Liver (tissue), 9 donors: ENCODE data around the gene ZER1. TPM values are rescaled to one million over a fixed set of nuclear protein-coding genes. Genes with fewer than 3 reads are reported as not detected.
A peak's percentile ranks its signal among the peaks of the same experiment; 100 is the strongest.

ENCODE experiments used
- DNase-seq: peaks from one replicate; pipeline ENCODE4 v3.0.0-alpha.2; 2017; ENCODE audit warnings: low spot score
- H3K27ac ChIP-seq, 2 donors: one replicate each; pipeline ENCODE4 v1.7.0; 2013; ENCODE audit warnings: inconsistent platforms in 2 of 2, low read length in 2 of 2, control low read depth in 1 of 2, low read depth in 1 of 2, mild to moderate bottlenecking in 1 of 2
- H3K27me3 ChIP-seq, 4 donors: one replicate each; pipeline versions ENCODE4 v1.6.1 to v1.7.0; 2013; ENCODE audit warnings: low read length in 3 of 4, inconsistent platforms in 1 of 4, mild to moderate bottlenecking in 1 of 4, moderate library complexity in 1 of 4; ENCODE audit not compliant: control insufficient read depth in 4 of 4, insufficient read depth in 4 of 4
- H3K36me3 ChIP-seq, 4 donors: one replicate each; pipeline versions ENCODE4 v1.6.1 to v1.7.0; 2013; ENCODE audit warnings: low read length in 3 of 4, mild to moderate bottlenecking in 3 of 4, low read depth in 1 of 4, moderate library complexity in 1 of 4; ENCODE audit not compliant: control insufficient read depth in 4 of 4, insufficient read depth in 3 of 4
- H3K4me1 ChIP-seq, 4 donors: one replicate each; pipeline versions ENCODE4 v1.6.1 to v1.7.0; 2013; ENCODE audit warnings: low read length in 3 of 4, mild to moderate bottlenecking in 3 of 4, moderate library complexity in 1 of 4; ENCODE audit not compliant: control insufficient read depth in 4 of 4, insufficient read depth in 4 of 4
- H3K4me3 ChIP-seq, 3 donors: one replicate each; pipeline versions ENCODE4 v1.6.1 to v1.7.0; 2013; ENCODE audit warnings: low read length in 3 of 3, control low read depth in 1 of 3, low read depth in 1 of 3, mild to moderate bottlenecking in 1 of 3
- H3K9ac ChIP-seq, 2 donors: one replicate each; pipeline ENCODE4 v1.7.0; 2013; ENCODE audit warnings: low read length in 2 of 2, mild to moderate bottlenecking in 2 of 2, moderate library complexity in 2 of 2, control low read depth in 1 of 2, low read depth in 1 of 2
- H3K9me3 ChIP-seq, 4 donors: one replicate each; pipeline versions ENCODE4 v1.6.1 to v1.7.0; 2013; ENCODE audit warnings: low read length in 3 of 4; ENCODE audit not compliant: control insufficient read depth in 4 of 4
- FOXA1 ChIP-seq: IDR thresholded peaks from 2 replicates; pipeline ENCODE4 v1.6.1; 2016; ENCODE audit warnings: antibody characterized with exemption
- FOXA2 ChIP-seq: IDR thresholded peaks from 2 replicates; pipeline ENCODE4 v1.6.1; 2016; ENCODE audit warnings: antibody characterized with exemption
- GABPA ChIP-seq, 2 donors: IDR thresholded peaks in 1 of 2; conservative IDR thresholded peaks in 1 of 2; 2 replicates each; pipeline ENCODE4 v1.6.1; 2016; ENCODE audit warnings: antibody characterized with exemption in 2 of 2, mild to moderate bottlenecking in 1 of 2, moderate library complexity in 1 of 2
- HNF4A ChIP-seq, 2 donors: conservative IDR thresholded peaks; 2 replicates each; pipeline ENCODE4 v1.6.1; 2016; ENCODE audit warnings: antibody characterized with exemption in 2 of 2, mild to moderate bottlenecking in 2 of 2
- HNF4G ChIP-seq: IDR thresholded peaks from 2 replicates; pipeline ENCODE4 v1.6.1; 2016; ENCODE audit warnings: antibody characterized with exemption
- JUND ChIP-seq, 2 donors: IDR thresholded peaks; 2 replicates each; pipeline ENCODE4 v1.6.1; 2016; ENCODE audit warnings: antibody characterized with exemption in 2 of 2
- NR2F2 ChIP-seq: IDR thresholded peaks from 2 replicates; pipeline ENCODE4 v1.6.1; 2016; ENCODE audit warnings: antibody characterized with exemption
- RAD21 ChIP-seq, 2 donors: IDR thresholded peaks; 2 replicates each; pipeline ENCODE4 v1.6.1; 2016; ENCODE audit warnings: antibody characterized with exemption in 2 of 2, mild to moderate bottlenecking in 2 of 2
- RXRA ChIP-seq, 2 donors: IDR thresholded peaks; 2 replicates each; pipeline ENCODE4 v1.6.1; 2017 to 2018; ENCODE audit warnings: antibody characterized with exemption in 2 of 2, mild to moderate bottlenecking in 1 of 2
- SP1 ChIP-seq: IDR thresholded peaks from 2 replicates; pipeline ENCODE4 v1.6.1; 2018; ENCODE audit warnings: antibody characterized with exemption, mild to moderate bottlenecking
- YY1 ChIP-seq: IDR thresholded peaks from 2 replicates; pipeline ENCODE4 v1.6.1; 2016; ENCODE audit warnings: antibody characterized with exemption, mild to moderate bottlenecking
- WGBS: extraction: QIAGEN DNeasy Blood & Tissue Kit; methylation state at CpG from one replicate; pipeline ENCODE4 v1.1.7; 2013; 5-methylcytosine and 5-hydroxymethylcytosine counted together
- polyA plus RNA-seq, 2 donors: library from polyadenylated mRNA; stranded (reverse) in 1 of 2; unstranded in 1 of 2; fragments of 200-250 nt in 1 of 2; fragments of >200 nt in 1 of 2; fragmentation: Nextera tagmentation in 1 of 2; extraction: Ambion mirVana in 1 of 2; gene quantifications; one replicate each; pipeline versions ENCODE4 v1.2.1 to v1.2.3, GENCODE V29; 2013 to 2015
- total RNA-seq, 2 donors: library from RNA; depleted of rRNA; stranded (reverse); fragments of >200 nt; gene quantifications; one replicate each; pipeline ENCODE4 v1.2.3, GENCODE V29; 2014
- TF ChIP-seq, protein P1 (sequence below): IDR thresholded peaks from 2 replicates; pipeline ENCODE4 v1.6.1; 2016; ENCODE audit warnings: antibody characterized with exemption
- TF ChIP-seq, protein P2 (sequence below): IDR thresholded peaks from 2 replicates; pipeline ENCODE4 v1.6.1; 2016; ENCODE audit warnings: antibody characterized with exemption, mild to moderate bottlenecking
- TF ChIP-seq, protein P3 (sequence below): IDR thresholded peaks from 2 replicates; pipeline ENCODE4 v1.6.1; 2016; ENCODE audit warnings: antibody characterized with exemption
- TF ChIP-seq, protein P4 (sequence below): IDR thresholded peaks from 2 replicates; pipeline ENCODE4 v1.6.1; 2016; ENCODE audit warnings: antibody characterized with exemption
- donor health status: healthy.
- donor health status: healthy.
- donor health status: healthy.
- donor health status: healthy.
- donor health status: healthy.

ZER1 gene
- total and polyA plus RNA-seq, 4 donors = 7.6 to 29.1 (median 15.8) TPM

DNA sequence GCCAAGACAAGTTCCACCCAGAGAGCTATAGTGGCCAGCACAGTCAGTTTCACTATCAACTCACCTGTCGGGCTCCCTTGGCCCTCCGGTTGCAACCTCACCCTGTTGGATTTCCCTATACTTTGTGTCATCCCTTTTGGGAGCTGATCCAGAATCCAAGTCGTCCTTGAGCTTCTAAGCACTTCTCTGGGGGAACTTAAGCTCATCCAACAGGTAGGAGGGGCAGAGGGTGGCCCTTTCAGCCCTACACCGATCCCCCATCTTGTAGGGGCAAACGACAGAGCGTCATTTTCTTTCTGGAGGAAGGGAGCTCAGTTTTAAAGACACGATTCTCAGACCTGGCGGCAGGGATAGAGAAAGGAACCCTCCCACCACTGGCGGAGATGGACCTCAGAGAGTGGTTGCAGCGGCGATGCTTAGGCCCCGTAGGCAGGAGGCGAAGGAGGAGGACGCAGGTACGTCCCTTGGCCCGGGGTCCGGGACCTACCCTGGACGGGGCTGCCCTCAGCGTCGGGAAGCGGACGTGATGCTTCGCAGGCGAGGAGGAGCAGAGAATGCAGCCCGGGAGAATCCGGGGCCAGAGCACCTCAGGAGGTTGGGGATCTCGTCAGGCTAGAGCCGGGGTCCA lies 519 bp downstream of the ZER1 start:
- peak overlapping the region; percentile 92 to 96 (median 94) for H3K4me3 ChIP-seq
- H3K27me3 ChIP-seq = no peaks in the 10 kb centered on the region
- TF ChIP-seq RXRA (IDR thresholded peaks at IDR 0.05) (no peak), HNF4G (no peak), FOXA2 (no peak), GABPA (IDR thresholded peaks at IDR 0.05 in 1 of 2, conservative IDR thresholded peaks at IDR 0.05 in 1 of 2) (no peak), HNF4A (conservative IDR thresholded peaks at IDR 0.05) (no peak), SP1 (no peak), RAD21 (IDR thresholded peaks at IDR 0.05) (no peak), YY1 (no peak), JUND (IDR thresholded peaks at IDR 0.05) (no peak)
- TF ChIP-seq, protein P1, sequence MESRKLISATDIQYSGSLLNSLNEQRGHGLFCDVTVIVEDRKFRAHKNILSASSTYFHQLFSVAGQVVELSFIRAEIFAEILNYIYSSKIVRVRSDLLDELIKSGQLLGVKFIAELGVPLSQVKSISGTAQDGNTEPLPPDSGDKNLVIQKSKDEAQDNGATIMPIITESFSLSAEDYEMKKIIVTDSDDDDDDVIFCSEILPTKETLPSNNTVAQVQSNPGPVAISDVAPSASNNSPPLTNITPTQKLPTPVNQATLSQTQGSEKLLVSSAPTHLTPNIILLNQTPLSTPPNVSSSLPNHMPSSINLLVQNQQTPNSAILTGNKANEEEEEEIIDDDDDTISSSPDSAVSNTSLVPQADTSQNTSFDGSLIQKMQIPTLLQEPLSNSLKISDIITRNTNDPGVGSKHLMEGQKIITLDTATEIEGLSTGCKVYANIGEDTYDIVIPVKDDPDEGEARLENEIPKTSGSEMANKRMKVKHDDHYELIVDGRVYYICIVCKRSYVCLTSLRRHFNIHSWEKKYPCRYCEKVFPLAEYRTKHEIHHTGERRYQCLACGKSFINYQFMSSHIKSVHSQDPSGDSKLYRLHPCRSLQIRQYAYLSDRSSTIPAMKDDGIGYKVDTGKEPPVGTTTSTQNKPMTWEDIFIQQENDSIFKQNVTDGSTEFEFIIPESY = no peak
- TF ChIP-seq, protein P2, sequence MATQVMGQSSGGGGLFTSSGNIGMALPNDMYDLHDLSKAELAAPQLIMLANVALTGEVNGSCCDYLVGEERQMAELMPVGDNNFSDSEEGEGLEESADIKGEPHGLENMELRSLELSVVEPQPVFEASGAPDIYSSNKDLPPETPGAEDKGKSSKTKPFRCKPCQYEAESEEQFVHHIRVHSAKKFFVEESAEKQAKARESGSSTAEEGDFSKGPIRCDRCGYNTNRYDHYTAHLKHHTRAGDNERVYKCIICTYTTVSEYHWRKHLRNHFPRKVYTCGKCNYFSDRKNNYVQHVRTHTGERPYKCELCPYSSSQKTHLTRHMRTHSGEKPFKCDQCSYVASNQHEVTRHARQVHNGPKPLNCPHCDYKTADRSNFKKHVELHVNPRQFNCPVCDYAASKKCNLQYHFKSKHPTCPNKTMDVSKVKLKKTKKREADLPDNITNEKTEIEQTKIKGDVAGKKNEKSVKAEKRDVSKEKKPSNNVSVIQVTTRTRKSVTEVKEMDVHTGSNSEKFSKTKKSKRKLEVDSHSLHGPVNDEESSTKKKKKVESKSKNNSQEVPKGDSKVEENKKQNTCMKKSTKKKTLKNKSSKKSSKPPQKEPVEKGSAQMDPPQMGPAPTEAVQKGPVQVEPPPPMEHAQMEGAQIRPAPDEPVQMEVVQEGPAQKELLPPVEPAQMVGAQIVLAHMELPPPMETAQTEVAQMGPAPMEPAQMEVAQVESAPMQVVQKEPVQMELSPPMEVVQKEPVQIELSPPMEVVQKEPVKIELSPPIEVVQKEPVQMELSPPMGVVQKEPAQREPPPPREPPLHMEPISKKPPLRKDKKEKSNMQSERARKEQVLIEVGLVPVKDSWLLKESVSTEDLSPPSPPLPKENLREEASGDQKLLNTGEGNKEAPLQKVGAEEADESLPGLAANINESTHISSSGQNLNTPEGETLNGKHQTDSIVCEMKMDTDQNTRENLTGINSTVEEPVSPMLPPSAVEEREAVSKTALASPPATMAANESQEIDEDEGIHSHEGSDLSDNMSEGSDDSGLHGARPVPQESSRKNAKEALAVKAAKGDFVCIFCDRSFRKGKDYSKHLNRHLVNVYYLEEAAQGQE = no peak
- TF ChIP-seq, protein P3, sequence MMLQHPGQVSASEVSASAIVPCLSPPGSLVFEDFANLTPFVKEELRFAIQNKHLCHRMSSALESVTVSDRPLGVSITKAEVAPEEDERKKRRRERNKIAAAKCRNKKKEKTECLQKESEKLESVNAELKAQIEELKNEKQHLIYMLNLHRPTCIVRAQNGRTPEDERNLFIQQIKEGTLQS = no peak
- peaks cover 3 to 44% (median 29%) of the 10 kb centered on the region in 4 donors for H3K4me1 ChIP-seq
- DNase-seq = no peak
- peaks cover 0 to 2% (median 0%) of the 10 kb centered on the region in 4 donors for H3K36me3 ChIP-seq
- H3K9ac ChIP-seq = peak overlapping the region; percentile 95 to 96
- peak overlapping the region; percentile 77 to 94 for H3K27ac ChIP-seq
- no peaks in the 10 kb centered on the region for H3K9me3 ChIP-seq
- under 1% methylated on average over 28 of the region's 28 CpGs for WGBS

DNA sequence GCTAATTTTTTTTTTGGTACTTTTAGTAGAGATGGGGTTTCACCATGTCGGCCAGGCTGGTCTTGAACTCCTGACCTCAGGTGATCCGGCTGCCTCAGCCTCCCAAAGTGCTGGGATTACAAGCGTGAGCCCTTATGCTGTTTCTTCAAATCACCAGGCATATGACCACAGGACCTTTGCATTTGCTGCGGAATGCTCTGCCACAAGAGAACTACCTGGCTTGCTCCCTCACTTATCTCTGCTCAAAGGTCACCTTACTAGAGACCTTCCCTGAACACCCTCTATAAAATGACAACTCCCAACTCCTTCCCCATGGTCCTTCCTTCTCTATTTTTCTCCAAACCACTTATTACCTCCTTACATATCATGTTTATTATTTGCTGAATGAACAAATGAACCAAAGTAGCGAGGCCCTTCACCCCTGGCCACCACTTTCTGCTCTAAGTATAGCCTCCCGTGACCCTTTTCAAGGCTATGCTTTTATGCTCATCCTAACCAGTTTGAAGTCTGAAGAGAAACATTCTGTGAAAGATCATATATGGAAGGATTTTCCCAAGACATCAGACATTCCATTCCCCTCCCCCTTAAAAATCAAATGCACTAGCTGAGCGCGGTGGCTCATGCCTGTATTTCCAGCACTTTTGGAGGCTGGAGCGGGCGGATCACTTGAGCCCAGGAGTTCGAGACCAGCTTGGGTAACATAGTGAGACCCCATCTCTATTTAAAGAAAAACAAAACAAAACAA lies 1.3 kb downstream of the ZER1 start:
- Histone ChIP-seq H3K4me1 (peaks cover 3 to 50% (median 34%) of the 10 kb centered on the region in 4 donors), H3K27me3 (no peaks in the 10 kb centered on the region), H3K27ac (peak overlapping the region; percentile 77 to 94), H3K36me3 (peaks cover 0 to 2% (median 0%) of the 10 kb centered on the region in 4 donors), H3K4me3 (peak overlapping the region; percentile 92 to 96 (median 94)), H3K9me3 (no peaks in the 10 kb centered on the region), H3K9ac (peak overlapping the region; percentile 95 to 96)
- TF ChIP-seq NR2F2 (no peak), HNF4A (conservative IDR thresholded peaks at IDR 0.05) (peak in 1 of 2 donors; percentile 9), FOXA1 (no peak)
- TF ChIP-seq, protein P4, sequence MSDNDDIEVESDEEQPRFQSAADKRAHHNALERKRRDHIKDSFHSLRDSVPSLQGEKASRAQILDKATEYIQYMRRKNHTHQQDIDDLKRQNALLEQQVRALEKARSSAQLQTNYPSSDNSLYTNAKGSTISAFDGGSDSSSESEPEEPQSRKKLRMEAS = no peak
- no peak for DNase-seq
- WGBS = 45% methylated on average over 11 of the region's 11 CpGs
